Omental fat pad (tissue), 4 donors: Measurements from ENCODE around the gene EFCAB6. TPM values are rescaled to one million over a fixed set of nuclear protein-coding genes. Genes with fewer than 3 reads are reported as not detected.

Source experiments
- ATAC-seq: fragments of 150-250 bp; one replicate; pipeline ENCODE4 v1.9.1; 2016; ENCODE audit warnings: mild to moderate bottlenecking, moderate library complexity; ENCODE audit not compliant: low FRiP score
- DNase-seq: peaks from one replicate; pipeline ENCODE4 v3.0.0-alpha.2; 2019; ENCODE audit warnings: low spot score
- total RNA-seq, 4 donors: library from RNA; depleted of rRNA; stranded (reverse); fragments of >200 nt; gene quantifications; one replicate each; pipeline ENCODE4 v1.1.0, GENCODE V29; 2016
- TF ChIP-seq, protein P1 (sequence below), 3 donors: fragments of 450-650 bp; IDR thresholded peaks; one replicate each; pipeline ENCODE4 v1.5.1; 2016 to 2017; ENCODE audit warnings: antibody characterized with exemption in 3 of 3, mild to moderate bottlenecking in 3 of 3, moderate library complexity in 2 of 3

The EFCAB6 gene
- total RNA-seq, 4 donors from 2014 or later = 0.48 to 3.2 (median 1.9) TPM

DNA sequence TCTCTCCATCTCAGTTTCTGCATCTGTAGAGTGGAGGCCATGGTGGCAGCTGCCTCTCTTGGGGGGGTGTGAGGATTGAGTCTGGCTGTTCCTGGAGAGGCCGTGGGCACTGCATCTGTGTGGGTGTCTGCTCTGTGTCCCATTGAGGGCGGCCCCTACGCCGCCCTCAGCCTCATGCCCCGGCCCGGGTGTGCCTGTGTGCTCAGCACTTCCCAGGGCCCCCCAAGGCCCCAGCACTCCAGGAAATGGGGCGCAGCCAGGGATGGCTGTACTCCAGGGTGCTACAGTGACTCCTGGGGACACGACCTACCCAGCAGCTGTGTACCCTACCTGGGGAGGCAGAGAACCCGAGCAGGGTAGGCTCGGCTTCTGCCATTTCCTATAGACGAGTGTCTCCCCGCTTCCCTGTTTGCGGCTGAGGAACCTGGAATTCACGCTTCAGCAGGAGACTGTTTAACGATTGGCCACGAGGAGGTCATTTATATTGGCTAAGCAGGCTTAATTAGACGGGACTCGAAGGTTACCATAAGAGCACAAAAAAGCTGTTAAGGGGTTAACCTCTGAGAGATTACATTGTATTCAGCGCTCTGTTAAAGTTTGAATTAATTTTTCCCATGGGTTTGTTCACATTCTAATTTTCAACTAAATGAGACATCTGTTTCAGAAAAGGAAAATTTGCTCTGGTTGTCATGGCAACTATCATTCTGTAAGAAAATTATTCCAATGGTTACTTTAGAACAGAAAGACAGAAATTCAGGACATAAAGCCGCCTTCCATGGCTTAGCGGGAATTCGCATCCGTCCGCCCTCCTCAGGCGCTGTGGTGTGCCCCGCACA lies 323.9 kb downstream of the EFCAB6 start:
- TF ChIP-seq, protein P1, sequence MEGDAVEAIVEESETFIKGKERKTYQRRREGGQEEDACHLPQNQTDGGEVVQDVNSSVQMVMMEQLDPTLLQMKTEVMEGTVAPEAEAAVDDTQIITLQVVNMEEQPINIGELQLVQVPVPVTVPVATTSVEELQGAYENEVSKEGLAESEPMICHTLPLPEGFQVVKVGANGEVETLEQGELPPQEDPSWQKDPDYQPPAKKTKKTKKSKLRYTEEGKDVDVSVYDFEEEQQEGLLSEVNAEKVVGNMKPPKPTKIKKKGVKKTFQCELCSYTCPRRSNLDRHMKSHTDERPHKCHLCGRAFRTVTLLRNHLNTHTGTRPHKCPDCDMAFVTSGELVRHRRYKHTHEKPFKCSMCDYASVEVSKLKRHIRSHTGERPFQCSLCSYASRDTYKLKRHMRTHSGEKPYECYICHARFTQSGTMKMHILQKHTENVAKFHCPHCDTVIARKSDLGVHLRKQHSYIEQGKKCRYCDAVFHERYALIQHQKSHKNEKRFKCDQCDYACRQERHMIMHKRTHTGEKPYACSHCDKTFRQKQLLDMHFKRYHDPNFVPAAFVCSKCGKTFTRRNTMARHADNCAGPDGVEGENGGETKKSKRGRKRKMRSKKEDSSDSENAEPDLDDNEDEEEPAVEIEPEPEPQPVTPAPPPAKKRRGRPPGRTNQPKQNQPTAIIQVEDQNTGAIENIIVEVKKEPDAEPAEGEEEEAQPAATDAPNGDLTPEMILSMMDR (IDR thresholded peaks at IDR 0.05) = no peak
- DNase-seq (no peak), ATAC-seq (no peak)

DNA sequence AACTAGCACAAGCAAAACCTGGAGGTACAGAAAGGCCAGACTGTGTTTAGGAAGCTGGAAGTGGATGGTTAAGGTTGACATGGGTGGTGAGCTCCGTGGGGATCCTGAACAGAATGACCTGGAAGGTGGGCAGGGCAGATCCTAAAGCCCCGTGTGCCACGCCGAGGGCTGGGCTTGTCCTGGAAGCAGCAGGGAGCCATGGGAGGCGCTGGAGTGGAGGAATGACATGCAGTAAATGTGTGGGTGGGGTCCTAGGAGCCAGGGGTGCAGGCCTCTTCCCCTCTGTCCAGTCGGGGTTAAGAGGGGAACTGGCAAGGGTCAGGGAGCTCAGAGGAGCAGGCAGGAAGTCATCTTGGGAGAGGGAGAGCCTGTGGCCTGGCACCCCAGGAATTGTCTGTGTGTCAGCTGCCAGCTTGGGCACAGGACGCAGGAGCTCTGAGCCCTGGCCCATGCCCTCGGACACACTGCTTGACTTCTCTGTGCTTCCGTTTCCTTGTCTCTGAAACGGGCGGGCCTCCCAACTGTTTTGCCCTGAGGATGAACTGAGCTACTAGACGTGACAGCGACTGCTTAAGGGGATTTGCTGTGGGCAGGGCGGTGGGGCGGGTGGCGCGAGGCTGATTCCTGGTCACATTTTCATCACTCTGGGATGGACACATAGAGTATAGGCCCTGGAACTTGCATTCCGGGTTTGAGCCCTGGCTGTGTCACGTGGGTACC lies 324.6 kb downstream of the EFCAB6 start:
- ATAC-seq = no peak
- TF ChIP-seq, protein P1 (IDR thresholded peaks at IDR 0.05) = no peak
- no peak for DNase-seq

DNA sequence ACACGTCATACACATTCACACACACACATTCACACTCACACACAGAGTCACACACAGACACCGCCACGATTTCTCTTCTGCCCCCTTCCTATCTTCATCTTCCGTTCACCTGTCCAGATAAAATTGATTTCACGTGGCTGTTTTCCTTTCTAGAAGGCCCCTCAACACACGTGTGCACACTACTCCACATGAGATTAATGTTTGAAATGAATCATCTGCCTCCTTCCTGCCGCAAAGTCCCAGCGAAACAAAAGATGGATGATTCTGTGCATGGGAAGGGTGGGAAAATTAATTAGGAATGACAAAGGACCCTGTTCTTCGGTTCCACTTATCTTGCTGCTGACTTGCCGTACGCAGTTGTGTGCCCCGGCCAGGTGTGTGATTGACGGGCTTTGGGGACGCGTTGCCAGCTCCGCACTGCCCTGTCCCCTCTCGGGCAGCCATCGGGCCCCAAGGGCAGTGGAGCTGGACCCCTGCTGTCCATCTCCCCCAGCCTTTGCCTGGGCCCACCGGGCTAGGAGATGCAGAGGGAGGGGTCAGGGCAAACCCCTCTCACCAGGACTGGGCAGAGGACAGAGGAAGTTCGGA lies 326.5 kb downstream of the EFCAB6 start:
- DNase-seq = no peak
- no peak for ATAC-seq
- TF ChIP-seq, protein P1 (IDR thresholded peaks at IDR 0.05) = no peak

DNA sequence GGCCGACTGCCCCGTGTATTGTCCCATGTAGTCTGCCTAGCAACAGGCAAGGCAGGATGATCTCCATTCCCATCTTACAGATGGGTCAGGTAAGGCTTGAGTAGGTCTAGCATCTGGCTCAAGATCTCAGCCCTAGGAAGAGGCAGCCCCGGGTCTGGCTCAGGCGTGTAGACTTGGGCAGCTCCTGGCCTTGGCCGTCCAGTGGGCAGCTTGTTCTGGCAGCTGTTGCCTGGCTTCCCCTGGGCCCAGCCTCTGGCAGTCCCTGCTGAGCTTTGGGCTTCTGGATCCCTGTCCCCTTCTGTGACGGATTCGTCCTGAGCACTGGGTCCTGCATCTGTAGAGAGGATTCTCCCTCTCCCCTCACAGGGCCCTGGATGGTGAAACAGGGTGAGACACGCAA lies 327.9 kb downstream of the EFCAB6 start:
- ATAC-seq (no peak), DNase-seq (no peak)
- TF ChIP-seq, protein P1 (IDR thresholded peaks at IDR 0.05) = no peak

DNA sequence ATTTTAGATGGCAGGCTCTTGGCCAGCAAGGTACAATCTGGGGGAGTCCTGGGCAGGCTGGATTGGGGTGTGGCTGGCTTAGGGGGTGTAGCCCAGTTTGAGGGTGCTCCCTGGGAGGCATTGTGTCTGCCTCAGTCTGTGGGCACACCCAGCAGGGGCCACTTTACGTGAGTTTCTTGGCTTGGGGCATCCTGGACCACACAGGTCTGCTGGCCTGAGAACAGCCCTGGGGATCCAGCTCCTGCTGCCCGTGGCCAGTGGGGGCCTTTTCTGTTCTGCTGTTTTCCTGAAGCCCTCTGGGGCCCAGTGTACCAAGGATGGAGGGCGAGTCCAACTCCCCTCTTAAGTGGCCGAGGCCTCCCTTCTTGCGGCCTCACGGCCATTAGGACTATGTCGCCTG lies 328.4 kb downstream of the EFCAB6 start:
- ATAC-seq = no peak
- no peak for DNase-seq
- TF ChIP-seq, protein P1 (IDR thresholded peaks at IDR 0.05) = no peak

DNA sequence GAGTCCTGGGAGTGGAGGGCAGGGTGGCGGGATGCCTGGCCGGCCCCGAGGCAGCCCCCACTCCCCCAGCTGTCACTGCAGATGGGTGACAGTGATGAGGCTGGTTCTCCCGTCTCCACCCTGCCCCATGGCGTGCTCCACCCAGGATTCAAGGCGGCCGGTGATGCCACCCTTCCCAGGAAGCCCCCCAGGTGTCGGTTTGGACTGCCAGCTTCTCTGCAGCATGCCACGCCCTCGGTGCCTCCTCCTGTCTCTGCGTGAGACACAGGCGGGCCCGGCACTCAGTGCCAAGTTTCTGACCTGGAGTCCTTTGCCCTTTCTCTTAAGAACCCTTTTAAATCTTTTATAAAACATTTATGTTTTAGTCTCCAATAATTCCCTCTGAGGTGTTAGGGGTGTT lies 328.8 kb downstream of the EFCAB6 start:
- TF ChIP-seq, protein P1 (IDR thresholded peaks at IDR 0.05) = no peak
- DNase-seq = no peak
- no peak for ATAC-seq
